A673 (cell line): ENCODE results near the gene CDH10. TPM values are rescaled to one million over a fixed set of nuclear protein-coding genes. Genes with fewer than 3 reads are reported as not detected.

Source experiments
- BruUV-seq: library from RNA; stranded (reverse); fragments of 400-500 nt; replicated peaks from 2 replicates; lab custom pipeline; 2021; lab: Mats Ljungman, UMichigan
- CTCF ChIA-PET: fragments of 300-600 bp; sonication (Branson Sonifier 250); formaldehyde crosslinking; loops from one replicate; lab custom pipeline; 2022; ENCODE audit warnings: antibody characterized with exemption; lab: Charles Lee
- POLR2A ChIA-PET: fragments of 300-600 bp; sonication (Branson Sonifier 250); formaldehyde crosslinking; loops from one replicate; lab custom pipeline; 2022; ENCODE audit warnings: antibody characterized with exemption; ENCODE audit not compliant: low non-redundant PET; lab: Charles Lee
- DNase-seq: peaks from one replicate; pipeline ENCODE4 v3.0.0-alpha.2; 2015; ENCODE audit warnings: low spot score
- H3K27ac ChIP-seq: fragments of 200-600 bp; sonication (generic); 2 replicates; pipeline ENCODE4 v1.5.1; 2016; ENCODE audit warnings: mixed run types, low read depth, mild to moderate bottlenecking, mixed read lengths, antibody characterized with exemption, low read length; ENCODE audit not compliant: poor library complexity, severe bottlenecking
- H3K27me3 ChIP-seq: fragments of 200-600 bp; sonication (generic); replicated peaks from 2 replicates; pipeline ENCODE4 v1.6.1; 2017; ENCODE audit warnings: mixed run types, low read depth, mild to moderate bottlenecking, mixed read lengths, antibody characterized with exemption, low read length; ENCODE audit not compliant: insufficient read depth, poor library complexity
- H3K36me3 ChIP-seq: fragments of 200-600 bp; sonication (generic); 2 replicates; pipeline ENCODE4 v1.6.1; 2016; ENCODE audit warnings: mixed run types, mild to moderate bottlenecking, mixed read lengths, antibody characterized with exemption, low read length; ENCODE audit not compliant: insufficient read depth, poor library complexity, severe bottlenecking
- H3K4me1 ChIP-seq: fragments of 200-600 bp; sonication (generic); 2 replicates; pipeline ENCODE4 v1.6.1; 2017; ENCODE audit warnings: mixed run types, mild to moderate bottlenecking, mixed read lengths, antibody characterized with exemption, low read length; ENCODE audit not compliant: insufficient read depth, poor library complexity, severe bottlenecking
- H3K4me3 ChIP-seq: fragments of 200-600 bp; sonication (generic); 2 replicates; pipeline ENCODE4 v1.5.1; 2016; ENCODE audit warnings: low read depth, mixed run types, mild to moderate bottlenecking, mixed read lengths, low read length; ENCODE audit not compliant: poor library complexity, severe bottlenecking
- H3K9me3 ChIP-seq: fragments of 200-600 bp; sonication (generic); 2 replicates; pipeline ENCODE4 v1.6.1; 2016; ENCODE audit warnings: mixed run types, low read depth, mild to moderate bottlenecking, mixed read lengths, antibody characterized with exemption, low read length; ENCODE audit not compliant: poor library complexity, severe bottlenecking
- EZH2 ChIP-seq: fragments of 200-600 bp; sonication (generic); IDR thresholded peaks from 2 replicates; pipeline ENCODE4 v1.6.1; 2017; ENCODE audit warnings: borderline replicate concordance, low read depth, mild to moderate bottlenecking, mixed read lengths, antibody characterized with exemption, low read length; ENCODE audit not compliant: poor library complexity, severe bottlenecking
- intact Hi-C: fragments of 100-400 bp; cut with micrococcal nuclease; formaldehyde crosslinking; loops from one replicate; pipeline ENCODE4 v1.10.0; 2022; ENCODE audit not compliant: unreplicated experiment
- total RNA-seq: library from RNA; stranded (reverse); gene quantifications from 2 replicates; pipeline ENCODE4 v1.2.3, GENCODE V29; 2021
- TF ChIP-seq, protein P1 (sequence below): fragments of 300-800, 200-600 bp; sonication (generic); conservative IDR thresholded peaks from 2 replicates; pipeline ENCODE4 v1.5.1; 2017; ENCODE audit warnings: low read depth, mild to moderate bottlenecking, antibody characterized with exemption, low read length, moderate library complexity, mixed read lengths

The CDH10 gene
- total RNA-seq, 1 experiment from 2014 or later = 1.2 TPM

DNA sequence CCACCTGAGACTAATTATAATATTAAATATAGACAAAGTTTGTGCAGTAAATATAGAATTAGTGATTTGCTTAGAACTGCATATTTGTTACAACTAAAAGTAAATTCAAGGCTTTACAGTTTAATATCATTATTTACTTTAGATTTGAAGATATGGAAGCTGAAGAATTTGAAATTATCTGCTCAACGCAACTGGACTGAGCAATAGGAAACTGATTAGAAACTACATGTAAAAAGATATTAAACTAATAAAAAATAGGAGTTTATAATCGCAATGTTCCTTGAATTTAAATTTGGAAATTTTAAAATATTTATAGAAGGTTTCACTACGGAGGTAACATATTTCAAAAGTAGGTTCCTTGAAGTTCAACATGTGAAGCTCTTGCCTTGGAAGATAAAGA, 55.2 kb downstream of the CDH10 start:
- H3K4me3 ChIP-seq = no peak overlapping the region
- H3K4me1 ChIP-seq = no peaks in the 10 kb centered on the region
- no peaks in the 10 kb centered on the region for H3K27me3 ChIP-seq
- no TSS peak for BruUV-seq
- ChIA-PET CTCF (no interaction called here), POLR2A (no interaction called here)
- TF ChIP-seq, protein P1, sequence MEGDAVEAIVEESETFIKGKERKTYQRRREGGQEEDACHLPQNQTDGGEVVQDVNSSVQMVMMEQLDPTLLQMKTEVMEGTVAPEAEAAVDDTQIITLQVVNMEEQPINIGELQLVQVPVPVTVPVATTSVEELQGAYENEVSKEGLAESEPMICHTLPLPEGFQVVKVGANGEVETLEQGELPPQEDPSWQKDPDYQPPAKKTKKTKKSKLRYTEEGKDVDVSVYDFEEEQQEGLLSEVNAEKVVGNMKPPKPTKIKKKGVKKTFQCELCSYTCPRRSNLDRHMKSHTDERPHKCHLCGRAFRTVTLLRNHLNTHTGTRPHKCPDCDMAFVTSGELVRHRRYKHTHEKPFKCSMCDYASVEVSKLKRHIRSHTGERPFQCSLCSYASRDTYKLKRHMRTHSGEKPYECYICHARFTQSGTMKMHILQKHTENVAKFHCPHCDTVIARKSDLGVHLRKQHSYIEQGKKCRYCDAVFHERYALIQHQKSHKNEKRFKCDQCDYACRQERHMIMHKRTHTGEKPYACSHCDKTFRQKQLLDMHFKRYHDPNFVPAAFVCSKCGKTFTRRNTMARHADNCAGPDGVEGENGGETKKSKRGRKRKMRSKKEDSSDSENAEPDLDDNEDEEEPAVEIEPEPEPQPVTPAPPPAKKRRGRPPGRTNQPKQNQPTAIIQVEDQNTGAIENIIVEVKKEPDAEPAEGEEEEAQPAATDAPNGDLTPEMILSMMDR = no peak
- no peak for TF ChIP-seq EZH2
- H3K9me3 ChIP-seq = no peaks in the 10 kb centered on the region
- H3K36me3 ChIP-seq = no peaks in the 10 kb centered on the region
- intact Hi-C loops = no loop called here
- no peak overlapping the region for H3K27ac ChIP-seq
- no peak for DNase-seq

DNA sequence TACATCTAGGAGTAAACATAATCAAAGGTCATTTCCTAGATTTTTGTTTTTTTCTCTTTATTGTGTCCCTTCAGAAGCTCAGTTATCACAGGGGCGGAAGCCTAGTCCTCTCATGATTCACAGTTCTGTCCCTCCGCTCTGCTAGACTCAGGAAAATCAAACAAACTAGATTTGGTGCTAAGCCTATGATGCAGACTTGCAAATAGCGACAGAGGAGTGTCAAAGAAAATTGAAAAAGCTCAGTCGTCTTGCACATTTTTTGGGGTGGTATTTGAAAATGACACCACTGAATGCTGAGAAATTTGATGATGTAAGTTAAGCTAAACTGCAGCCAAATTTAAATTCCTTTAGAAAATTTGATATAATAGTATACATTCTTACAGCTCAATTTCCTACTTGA, 59.0 kb downstream of the CDH10 start:
- DNase-seq = no peak
- no TSS peak for BruUV-seq
- H3K27me3 ChIP-seq = no peaks in the 10 kb centered on the region
- no peaks in the 10 kb centered on the region for H3K4me1 ChIP-seq
- intact Hi-C loops = no loop called here
- ChIA-PET POLR2A (no interaction called here), CTCF (no interaction called here)
- no peak for TF ChIP-seq EZH2
- TF ChIP-seq, protein P1 = no peak
- no peaks in the 10 kb centered on the region for H3K9me3 ChIP-seq
- H3K36me3 ChIP-seq = no peaks in the 10 kb centered on the region
- no peak overlapping the region for H3K27ac ChIP-seq
- no peak overlapping the region for H3K4me3 ChIP-seq

DNA sequence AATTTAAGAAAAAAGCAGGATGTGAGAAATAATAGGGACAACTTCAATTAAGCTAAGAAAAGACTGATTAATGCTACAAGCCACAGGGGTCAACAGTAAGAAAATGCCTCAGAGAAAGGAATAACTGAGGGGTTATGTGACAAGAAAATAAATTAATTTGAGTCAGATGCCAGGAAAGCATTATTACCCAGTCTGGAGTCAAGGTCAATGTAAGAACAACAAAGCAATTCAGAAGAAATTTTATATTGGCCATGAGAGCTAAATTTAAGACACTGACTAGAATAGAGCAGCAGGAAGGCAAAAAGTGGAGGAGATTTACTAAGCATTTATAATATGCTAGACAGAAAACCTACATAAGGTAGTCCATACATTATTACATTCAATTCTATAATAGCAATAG, 73.5 kb downstream of the CDH10 start:
- intact Hi-C loops = no loop called here
- DNase-seq = no peak
- no peaks in the 10 kb centered on the region for H3K27me3 ChIP-seq
- BruUV-seq = no TSS peak
- H3K4me3 ChIP-seq = no peak overlapping the region
- peaks cover 5% of the 10 kb centered on the region for H3K4me1 ChIP-seq
- ChIA-PET CTCF (no interaction called here), POLR2A (no interaction called here)
- no peak for TF ChIP-seq EZH2
- TF ChIP-seq, protein P1 = no peak
- H3K27ac ChIP-seq = no peak overlapping the region
- H3K9me3 ChIP-seq = no peaks in the 10 kb centered on the region
- H3K36me3 ChIP-seq = no peaks in the 10 kb centered on the region
